ENCODE results near the gene ADAMTSL2.

The ADAMTSL2 gene

GRCh38 chr9:133529457-133529856 is 5.0 kb upstream of the ADAMTSL2 start:
- H3K4me3 ChIP-seq (ENCODE audit: low read depth, low read length), result no peak overlapping the region
- no peak for DNase-seq (ENCODE audit: low read depth)

GRCh38 chr9:133529874-133530273 is 4.6 kb upstream of the ADAMTSL2 start:
- no peak overlapping the region for H3K4me3 ChIP-seq (ENCODE audit: low read depth, low read length)
- DNase-seq (ENCODE audit: low read depth), result no peak

- DNase-seq (ENCODE audit: low read depth), result no peak
- no peak overlapping the region for H3K4me3 ChIP-seq (ENCODE audit: low read depth, low read length)
Observed at GRCh38 chr9:133531293-133531692, 3.2 kb upstream of the ADAMTSL2 start.

- no peak for DNase-seq (ENCODE audit: low read depth)
Observed at GRCh38 chr9:133532937-133533668, 1.4 kb upstream of the ADAMTSL2 start.

GRCh38 chr9:133533857-133534256 is 647 bp upstream of the ADAMTSL2 start:
- H3K4me3 ChIP-seq (ENCODE audit: low read depth, low read length), result no peak overlapping the region

More at GRCh38 chr9:133532937-133533668, 1.4 kb upstream of the ADAMTSL2 start:
- H3K4me3 ChIP-seq (ENCODE audit: low read depth, low read length), result no peak overlapping the region

GRCh38 chr9:133535306-133535877 is 888 bp downstream of the ADAMTSL2 start:
- no peak overlapping the region for H3K4me3 ChIP-seq (ENCODE audit: low read depth, low read length)
- DNase-seq (ENCODE audit: low read depth), result no peak

More at GRCh38 chr9:133533857-133534256, 647 bp upstream of the ADAMTSL2 start:
- DNase-seq (ENCODE audit: low read depth), result no peak

- DNase-seq (ENCODE audit: low read depth), result no peak
- H3K4me3 ChIP-seq (ENCODE audit: low read depth, low read length), result no peak overlapping the region
Observed at GRCh38 chr9:133536080-133536479, 1.6 kb downstream of the ADAMTSL2 start.

GRCh38 chr9:133536536-133536935 is 2.0 kb downstream of the ADAMTSL2 start:
- DNase-seq (ENCODE audit: low read depth), result no peak
- H3K4me3 ChIP-seq (ENCODE audit: low read depth, low read length), result no peak overlapping the region

- H3K4me3 ChIP-seq (ENCODE audit: low read depth, low read length), result no peak overlapping the region
- DNase-seq (ENCODE audit: low read depth), result no peak
Observed at GRCh38 chr9:133537257-133537656, 2.8 kb downstream of the ADAMTSL2 start.

GRCh38 chr9:133538176-133538575 is 3.7 kb downstream of the ADAMTSL2 start:
- DNase-seq (ENCODE audit: low read depth), result no peak
- no peak overlapping the region for H3K4me3 ChIP-seq (ENCODE audit: low read depth, low read length)

- H3K4me3 ChIP-seq (ENCODE audit: low read depth, low read length), result no peak overlapping the region
Observed at GRCh38 chr9:133538851-133539833, 4.6 kb downstream of the ADAMTSL2 start.

GRCh38 chr9:133539991-133540697 is 5.6 kb downstream of the ADAMTSL2 start:
- no peak for DNase-seq (ENCODE audit: low read depth)
- no peak overlapping the region for H3K4me3 ChIP-seq (ENCODE audit: low read depth, low read length)

More at GRCh38 chr9:133538851-133539833, 4.6 kb downstream of the ADAMTSL2 start:
- DNase-seq (ENCODE audit: low read depth), result no peak

GRCh38 chr9:133540698-133541025 is 6.2 kb downstream of the ADAMTSL2 start:
- DNase-seq (ENCODE audit: low read depth), result no peak
- no peak overlapping the region for H3K4me3 ChIP-seq (ENCODE audit: low read depth, low read length)

GRCh38 chr9:133542002-133542401 is 7.5 kb downstream of the ADAMTSL2 start:
- DNase-seq (ENCODE audit: low read depth), result no peak
- no peak overlapping the region for H3K4me3 ChIP-seq (ENCODE audit: low read depth, low read length)

GRCh38 chr9:133543772-133544467 is 9.4 kb downstream of the ADAMTSL2 start:
- no peak for DNase-seq (ENCODE audit: low read depth)
- H3K4me3 ChIP-seq (ENCODE audit: low read depth, low read length), result no peak overlapping the region

GRCh38 chr9:133545494-133546286 is 11.2 kb downstream of the ADAMTSL2 start:
- no peak overlapping the region for H3K4me3 ChIP-seq (ENCODE audit: low read depth, low read length)
- no peak for DNase-seq (ENCODE audit: low read depth)

- no peak overlapping the region for H3K4me3 ChIP-seq (ENCODE audit: low read depth, low read length)
Observed at GRCh38 chr9:133546287-133546680, 11.8 kb downstream of the ADAMTSL2 start.

GRCh38 chr9:133547116-133547515 is 12.6 kb downstream of the ADAMTSL2 start:
- H3K4me3 ChIP-seq (ENCODE audit: low read depth, low read length), result no peak overlapping the region
- DNase-seq (ENCODE audit: low read depth), result no peak

More at GRCh38 chr9:133546287-133546680, 11.8 kb downstream of the ADAMTSL2 start:
- DNase-seq (ENCODE audit: low read depth), result no peak
